GM23338 (cell line): ENCODE measurements around the gene CASP7. TPM values are rescaled to one million over a fixed set of nuclear protein-coding genes. Genes with fewer than 3 reads are reported as not detected.

Source experiments
- JUNB ChIP-seq: IDR thresholded peaks from one replicate; pipeline ENCODE4 v1.6.1; 2016; ENCODE audit warnings: antibody characterized with exemption; ENCODE audit not compliant: unreplicated experiment
- POLR2AphosphoS5 ChIP-seq: IDR thresholded peaks from 2 replicates; pipeline ENCODE4 v1.6.1; 2016; ENCODE audit warnings: antibody characterized with exemption, low read depth
- REST ChIP-seq: IDR thresholded peaks from one replicate; pipeline ENCODE4 v1.6.1; 2018; ENCODE audit warnings: antibody characterized with exemption; ENCODE audit not compliant: unreplicated experiment
- ZNF331 ChIP-seq: fragments of 250-450 bp; sonication (Bioruptor Pico); IDR thresholded peaks from 2 replicates; pipeline ENCODE4 v1.5.0; 2020; ENCODE audit warnings: low read depth, mild to moderate bottlenecking, moderate library complexity
- ZNF462 ChIP-seq: fragments of 250-450 bp; sonication (Bioruptor Pico); IDR thresholded peaks from 2 replicates; pipeline ENCODE4 v1.5.0; 2020; ENCODE audit warnings: mild to moderate bottlenecking, moderate library complexity
- polyA plus RNA-seq: library from polyadenylated mRNA; unstranded; fragments of >200 nt; fragmentation: Nextera tagmentation; extraction: Ambion mirVana; gene quantifications from 2 replicates; pipeline ENCODE4 v1.2.1, GENCODE V29; 2016
- total RNA-seq: library from RNA; depleted of rRNA; stranded (reverse); fragments of >200 nt; shearing (Covaris generic); gene quantifications from 2 replicates; pipeline ENCODE4 v1.2.3, GENCODE V29; 2014

CASP7 gene
- total and polyA plus RNA-seq, 2 experiments from 2014 or later, result 2.1 to 7.0 TPM

GRCh38 chr10:113718969-113719822 lies 39.5 kb downstream of the CASP7 start (continued):
- TF ChIP-seq ZNF462 (CRISPR knock-in tag), result no peak
- no peak for TF ChIP-seq POLR2AphosphoS5
- no peak for TF ChIP-seq JUNB
- TF ChIP-seq REST, result no peak
- no peak for TF ChIP-seq ZNF331
